ENCODE data around the gene PCDHA6. TPM values are rescaled to one million over a fixed set of nuclear protein-coding genes. Genes with fewer than 3 reads are reported as not detected.

PCDHA6 gene
- total RNA-seq, 4 donors from 2014 or later = 1.3 to 1.9 (median 1.4) TPM

- Histone ChIP-seq H3K4me3 (no peak overlapping the region), H3K27ac (no peak overlapping the region), H3K4me1 (no peaks in the 10 kb centered on the region), H3K27me3 (no peaks in the 10 kb centered on the region), H3K9me3 (peaks cover 0 to 51% (median 11%) of the 10 kb centered on the region in 4 donors), H3K36me3 (no peaks in the 10 kb centered on the region)
- DNase-seq (ENCODE audit: low spot score in 2 of 2) = no peak
- WGBS, 2 donors = 49 to 54% methylated on average over 3 to 21 of the region's 37 CpGs
- TF ChIP-seq POLR2A (IDR thresholded peaks at IDR 0.05) (no peak), EP300 (IDR thresholded peaks at IDR 0.05) (no peak)
These were observed 49.5 kb downstream of the PCDHA6 start for GRCh38 chr5:140877262-140877581.

Other genes starting within 250 kb of the PCDHA6 start
- gene CD14, start 194.8 kb upstream of the PCDHA6 start, total RNA-seq = 10 to 100 TPM; 54.6 to 81.0 (median 77.0) TPM
- gene TMCO6, start 188.5 kb upstream of the PCDHA6 start, total RNA-seq = 100 to 1,000 TPM in 1 of 4 donors, 10 to 100 TPM in 3; 72.8 to 129 (median 93.0) TPM
- 10 to 100 TPM; 52.2 to 80.6 (median 64.3) TPM for gene NDUFA2, start 180.3 kb upstream of the PCDHA6 start, total RNA-seq
- 100 to 1,000 TPM in 2 of 4 donors, 10 to 100 TPM in 2; 91.6 to 142 (median 108) TPM for gene IK, start 180.1 kb upstream of the PCDHA6 start, total RNA-seq
- 10 to 100 TPM; 15.1 to 33.0 (median 21.1) TPM for gene WDR55, start 163.1 kb upstream of the PCDHA6 start, total RNA-seq
- 1 to 10 TPM; 1.3 to 6.1 (median 2.0) TPM for gene DND1, start 154.4 kb upstream of the PCDHA6 start, total RNA-seq
- gene HARS1, start 136.6 kb upstream of the PCDHA6 start, total RNA-seq = 10 to 100 TPM; 45.4 to 63.9 (median 48.6) TPM
- gene HARS2, start 136.5 kb upstream of the PCDHA6 start, total RNA-seq = 10 to 100 TPM; 33.9 to 41.2 (median 35.1) TPM
- gene ZMAT2, start 127.5 kb upstream of the PCDHA6 start, total RNA-seq = 10 to 100 TPM; 25.5 to 43.1 (median 33.6) TPM
- gene PCDHA1, start 41.8 kb upstream of the PCDHA6 start, total RNA-seq = not detected
- gene PCDHA2, start 33.1 kb upstream of the PCDHA6 start, total RNA-seq = under 1 TPM in 1 of 4 donors, not detected in 3; 0.21 TPM
- 1 to 10 TPM in 1 of 4 donors, under 1 TPM in 3; 0.84 to 3.5 (median 0.94) TPM for gene PCDHA3, start 26.9 kb upstream of the PCDHA6 start, total RNA-seq
- 1 to 10 TPM; 1.6 to 5.7 (median 2.0) TPM for gene PCDHA4, start 20.9 kb upstream of the PCDHA6 start, total RNA-seq
- gene PCDHA5, start 6.3 kb upstream of the PCDHA6 start, total RNA-seq = 1 to 10 TPM in 1 of 4 donors, under 1 TPM in 3; 0.39 to 2.7 (median 0.54) TPM
- 1 to 10 TPM; 1.2 to 2.9 (median 1.7) TPM for gene PCDHA7, start 6.3 kb downstream of the PCDHA6 start, total RNA-seq
- 1 to 10 TPM in 1 of 4 donors, under 1 TPM in 3; 0.63 to 2.0 (median 0.84) TPM for gene PCDHA8, start 13.2 kb downstream of the PCDHA6 start, total RNA-seq
- gene PCDHA9, start 20.4 kb downstream of the PCDHA6 start, total RNA-seq = 1 to 10 TPM in 1 of 4 donors, under 1 TPM in 3; 0.39 to 1.8 (median 0.64) TPM
- gene PCDHA10, start 27.9 kb downstream of the PCDHA6 start, total RNA-seq = 1 to 10 TPM in 3 of 4 donors, under 1 TPM in 1; 0.78 to 4.4 (median 2.4) TPM
- 1 to 10 TPM in 1 of 4 donors, under 1 TPM in 3; 0.60 to 1.3 (median 0.91) TPM for gene PCDHA11, start 41.0 kb downstream of the PCDHA6 start, total RNA-seq
- 10 to 100 TPM in 1 of 4 donors, 1 to 10 TPM in 3; 3.3 to 10.5 (median 6.7) TPM for gene PCDHA12, start 47.3 kb downstream of the PCDHA6 start, total RNA-seq
- gene PCDHA13, start 54.2 kb downstream of the PCDHA6 start, total RNA-seq = 1 to 10 TPM in 3 of 4 donors, under 1 TPM in 1; 0.66 to 3.0 (median 1.7) TPM
- gene PCDHAC1, start 98.3 kb downstream of the PCDHA6 start, total RNA-seq = 1 to 10 TPM; 1.2 to 3.3 (median 2.7) TPM
- 1 to 10 TPM in 3 of 4 donors, under 1 TPM in 1; 0.78 to 4.2 (median 2.5) TPM for gene PCDHAC2, start 138.5 kb downstream of the PCDHA6 start, total RNA-seq
- gene PCDHB1, start 223.4 kb downstream of the PCDHA6 start, total RNA-seq = under 1 TPM in 1 of 4 donors, not detected in 3; 0.21 TPM

Measured in tibial nerve (tissue), 4 donors.